PC-9 (cell line): ENCODE measurements around the gene ACSM2B.

Experiments used
- CTCF ChIP-seq: fragments of 200-600 bp; sonication (generic); conservative IDR thresholded peaks from 2 replicates; pipeline ENCODE4 v1.6.1; 2017; ENCODE audit warnings: mixed run types, antibody characterized with exemption, mild to moderate bottlenecking, moderate library complexity
- EZH2 ChIP-seq: fragments of 200-600 bp; sonication (generic); IDR thresholded peaks from 2 replicates; pipeline ENCODE4 v1.8.0; 2017; ENCODE audit warnings: antibody characterized with exemption, low read depth

- no peak for TF ChIP-seq CTCF
- no peak for TF ChIP-seq EZH2
These were observed 37.5 kb downstream of the ACSM2B start for GRCh38 chr16:20538687-20539086.
